ENCODE results near the gene ESYT3.

The ESYT3 gene

GRCh38 chr3:138405001-138405400 lies 29.4 kb upstream of the ESYT3 start:
- Histone ChIP-seq H3K36me3 (ENCODE audit: control insufficient read depth in 2 of 2, insufficient read depth in 1 of 2, low read length in 2 of 2) (peaks cover 0 to 28% of the 10 kb centered on the region in 2 experiments; a peak in 1 of 3 replicates), H3K27ac (ENCODE audit: extremely low read depth, low read depth, low read length) (no peak overlapping the region), H3K9me3 (ENCODE audit: control insufficient read depth, insufficient read depth, low read depth, low read length) (no peaks in the 10 kb centered on the region), H3K4me3 (ENCODE audit: low read depth, low read length) (no peak overlapping the region), H3K4me1 (ENCODE audit: control insufficient read depth, insufficient read depth, low read length) (no peaks in the 10 kb centered on the region)
- ChIA-PET POLR2A (no interaction called here), CTCF (interaction anchor here (0.6 kb wide), 1 partner anchor 333 kb away, joined by 5 read pairs; no protein-coding TSS in a partner anchor)
- no peak for TF ChIP-seq ZNF830 (tag by site-specific recombination; IDR thresholded peaks at IDR 0.05; ENCODE audit: low read depth)
- no peak for TF ChIP-seq GLIS2 (tag by site-specific recombination; IDR thresholded peaks at IDR 0.05)
- no peak for TF ChIP-seq GLI4 (tag by site-specific recombination; IDR thresholded peaks at IDR 0.05)
- TF ChIP-seq SP7 (tag by site-specific recombination; IDR thresholded peaks at IDR 0.05): no peak
- no peak for TF ChIP-seq ZNF777 (tag by site-specific recombination; IDR thresholded peaks at IDR 0.05; ENCODE audit: borderline replicate concordance)
- TF ChIP-seq ZNF629 (tag by site-specific recombination; IDR thresholded peaks at IDR 0.05): no peak
- no peak for TF ChIP-seq ZBTB44 (tag by site-specific recombination; IDR thresholded peaks at IDR 0.05)
- no peak for TF ChIP-seq ZEB2 (tag by site-specific recombination; IDR thresholded peaks at IDR 0.05)
- no peak for TF ChIP-seq HIC1 (tag by site-specific recombination; IDR thresholded peaks at IDR 0.05)
- no peak for TF ChIP-seq ZNF544 (tag by site-specific recombination; IDR thresholded peaks at IDR 0.05)
- TF ChIP-seq, protein P1, sequence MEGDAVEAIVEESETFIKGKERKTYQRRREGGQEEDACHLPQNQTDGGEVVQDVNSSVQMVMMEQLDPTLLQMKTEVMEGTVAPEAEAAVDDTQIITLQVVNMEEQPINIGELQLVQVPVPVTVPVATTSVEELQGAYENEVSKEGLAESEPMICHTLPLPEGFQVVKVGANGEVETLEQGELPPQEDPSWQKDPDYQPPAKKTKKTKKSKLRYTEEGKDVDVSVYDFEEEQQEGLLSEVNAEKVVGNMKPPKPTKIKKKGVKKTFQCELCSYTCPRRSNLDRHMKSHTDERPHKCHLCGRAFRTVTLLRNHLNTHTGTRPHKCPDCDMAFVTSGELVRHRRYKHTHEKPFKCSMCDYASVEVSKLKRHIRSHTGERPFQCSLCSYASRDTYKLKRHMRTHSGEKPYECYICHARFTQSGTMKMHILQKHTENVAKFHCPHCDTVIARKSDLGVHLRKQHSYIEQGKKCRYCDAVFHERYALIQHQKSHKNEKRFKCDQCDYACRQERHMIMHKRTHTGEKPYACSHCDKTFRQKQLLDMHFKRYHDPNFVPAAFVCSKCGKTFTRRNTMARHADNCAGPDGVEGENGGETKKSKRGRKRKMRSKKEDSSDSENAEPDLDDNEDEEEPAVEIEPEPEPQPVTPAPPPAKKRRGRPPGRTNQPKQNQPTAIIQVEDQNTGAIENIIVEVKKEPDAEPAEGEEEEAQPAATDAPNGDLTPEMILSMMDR (tag by site-specific recombination; IDR thresholded peaks at IDR 0.05): no peak
- TF ChIP-seq REPIN1 (tag by site-specific recombination; IDR thresholded peaks at IDR 0.05; ENCODE audit: low read depth): no peak
- no peak for TF ChIP-seq ZBTB17 (tag by site-specific recombination; IDR thresholded peaks at IDR 0.05)
- no peak for TF ChIP-seq ZFP41 (tag by site-specific recombination; IDR thresholded peaks at IDR 0.05; ENCODE audit: borderline replicate concordance)
- no peak for TF ChIP-seq ZNF426 (tag by site-specific recombination; IDR thresholded peaks at IDR 0.05)
- no peak for TF ChIP-seq SP2 (tag by site-specific recombination; IDR thresholded peaks at IDR 0.05)
- TF ChIP-seq ZNF785 (tag by site-specific recombination; IDR thresholded peaks at IDR 0.05): no peak
- TF ChIP-seq ZNF23 (tag by site-specific recombination; IDR thresholded peaks at IDR 0.05; ENCODE audit: borderline replicate concordance): no peak
- TF ChIP-seq ZNF658 (tag by site-specific recombination; IDR thresholded peaks at IDR 0.05): no peak
- TF ChIP-seq, protein P2, sequence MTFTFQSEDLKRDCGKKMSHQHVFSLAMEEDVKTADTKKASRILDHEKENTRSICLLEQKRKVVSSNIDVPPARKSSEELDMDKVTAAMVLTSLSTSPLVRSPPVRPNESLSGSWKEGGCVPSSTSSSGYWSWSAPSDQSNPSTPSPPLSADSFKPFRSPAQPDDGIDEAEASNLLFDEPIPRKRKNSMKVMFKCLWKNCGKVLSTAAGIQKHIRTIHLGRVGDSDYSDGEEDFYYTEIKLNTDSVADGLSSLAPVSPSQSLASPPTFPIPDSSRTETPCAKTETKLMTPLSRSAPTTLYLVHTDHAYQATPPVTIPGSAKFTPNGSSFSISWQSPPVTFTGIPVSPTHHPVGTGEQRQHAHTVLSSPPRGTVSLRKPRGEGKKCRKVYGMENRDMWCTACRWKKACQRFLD (tag by site-specific recombination; IDR thresholded peaks at IDR 0.05): no peak

DNA sequence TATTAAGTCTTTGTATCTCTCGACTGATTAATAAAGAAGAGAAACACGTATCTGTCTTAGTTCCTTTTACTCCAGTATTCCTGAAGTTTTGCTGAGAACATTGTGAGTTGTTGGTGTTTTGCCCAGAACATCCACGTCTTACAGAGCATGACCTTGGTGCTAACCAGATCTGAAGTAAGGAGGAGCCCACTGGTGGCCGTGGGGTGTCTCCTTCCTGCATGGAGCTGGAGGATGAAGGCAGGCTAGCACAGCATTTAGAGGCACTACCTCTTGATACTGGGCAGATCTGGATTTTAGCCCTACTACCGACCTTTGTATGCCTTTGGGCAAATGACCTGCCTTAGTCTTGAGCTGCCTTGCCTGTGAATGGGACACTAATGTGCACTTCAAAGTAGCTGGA lies 28.9 kb upstream of the ESYT3 start:
- H3K27ac ChIP-seq (ENCODE audit: extremely low read depth, low read depth, low read length): no peak overlapping the region
- no peaks in the 10 kb centered on the region for H3K9me3 ChIP-seq (ENCODE audit: control insufficient read depth, insufficient read depth, low read depth, low read length)
- CTCF ChIA-PET: interaction anchor here (0.6 kb wide), 1 partner anchor 333 kb away, joined by 5 read pairs; no protein-coding TSS in a partner anchor
- H3K4me1 ChIP-seq (ENCODE audit: control insufficient read depth, insufficient read depth, low read length): no peaks in the 10 kb centered on the region
- no peak overlapping the region for H3K4me3 ChIP-seq (ENCODE audit: low read depth, low read length)
- H3K36me3 ChIP-seq (ENCODE audit: control insufficient read depth in 2 of 2, insufficient read depth in 1 of 2, low read length in 2 of 2): peaks cover 0 to 28% of the 10 kb centered on the region in 2 experiments; a peak in 1 of 3 replicates
- POLR2A ChIA-PET: no interaction called here
- TF ChIP-seq ZNF23 (tag by site-specific recombination; IDR thresholded peaks at IDR 0.05; ENCODE audit: borderline replicate concordance): no peak
- TF ChIP-seq KLF8 (tag by site-specific recombination; IDR thresholded peaks at IDR 0.05): no peak
- no peak for TF ChIP-seq ZNF585B (tag by site-specific recombination; IDR thresholded peaks at IDR 0.05)
- no peak for TF ChIP-seq ZNF76 (tag by site-specific recombination; IDR thresholded peaks at IDR 0.05; ENCODE audit: borderline replicate concordance, low read depth)
- TF ChIP-seq ZNF529 (tag by site-specific recombination; IDR thresholded peaks at IDR 0.05; ENCODE audit: insufficient replicate concordance): no peak
- no peak for TF ChIP-seq ZNF670 (tag by site-specific recombination; IDR thresholded peaks at IDR 0.05; ENCODE audit: low read depth)
- no peak for TF ChIP-seq PATZ1 (tag by site-specific recombination; IDR thresholded peaks at IDR 0.05)
- TF ChIP-seq ZNF24 (tag by site-specific recombination; IDR thresholded peaks at IDR 0.05): no peak
- no peak for TF ChIP-seq ZBTB21 (tag by site-specific recombination; IDR thresholded peaks at IDR 0.05)
